DMS153 treated with DMSO at 0.1 percent for 48 hours (cell line): ENCODE measurements around the gene DDR2.

ENCODE experiments used
- DNase-seq: peaks from one replicate; lab custom pipeline; 2025; ENCODE audit not compliant: unreplicated experiment; lab: John Stamatoyannopoulos, UW

DDR2 gene

DNA sequence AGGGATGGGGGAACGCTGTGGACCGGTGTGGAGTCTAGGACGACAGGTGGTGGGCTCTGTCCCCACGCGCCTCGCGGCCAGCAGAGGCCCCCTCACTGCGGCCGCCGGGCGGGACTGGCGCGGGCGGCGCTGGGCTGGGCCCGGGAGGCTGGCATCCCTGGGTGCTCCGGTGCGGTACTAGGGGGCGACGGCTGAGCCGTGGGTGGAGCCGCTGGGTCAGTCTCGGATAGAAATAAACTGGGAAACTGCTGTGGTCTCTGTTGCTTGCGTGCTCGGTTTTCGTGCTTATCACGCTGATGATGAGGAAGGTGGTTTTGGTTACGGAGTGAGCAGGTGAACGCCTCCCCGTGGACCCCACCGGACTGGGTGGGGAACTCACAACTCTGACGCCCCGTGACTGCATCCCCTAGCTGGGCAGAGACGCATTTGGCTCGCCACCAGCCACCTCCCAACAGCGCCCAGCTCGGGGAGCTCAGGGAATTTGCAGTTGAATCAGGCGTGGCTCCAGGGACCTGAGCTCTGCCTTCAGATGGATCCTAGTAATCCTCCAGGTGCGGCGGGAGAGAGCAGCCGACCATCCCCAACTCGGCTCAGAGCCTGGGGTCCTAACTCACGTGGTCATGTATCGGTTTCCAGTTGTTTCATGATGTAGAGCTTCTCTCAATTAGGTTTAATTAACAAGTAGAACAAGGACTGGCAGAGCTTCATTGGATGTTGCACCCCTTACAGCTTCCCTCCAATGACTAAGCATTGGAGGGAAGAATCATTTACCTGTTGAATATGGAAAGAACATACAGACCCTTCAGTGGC, 190.3 kb downstream of the DDR2 start:
- DNase-seq: peak; percentile 48

DNA sequence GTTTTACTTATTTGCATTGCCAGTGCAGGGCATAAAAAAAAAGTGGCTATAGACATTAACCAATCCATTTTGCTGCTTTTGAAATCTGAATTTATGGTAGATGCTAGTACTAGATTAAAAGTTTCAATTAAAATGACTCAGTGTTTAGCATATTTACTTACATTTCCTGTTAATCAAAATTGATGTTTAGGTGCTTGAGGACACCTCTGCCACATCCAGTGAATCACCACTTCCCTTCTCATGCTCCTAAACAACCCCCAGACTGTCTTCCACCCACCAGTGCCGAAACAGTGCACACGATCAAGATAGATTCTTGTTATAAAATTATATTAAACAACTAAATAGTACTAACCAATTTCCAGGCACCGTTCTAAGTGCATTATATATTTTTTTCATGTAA, 191.0 kb downstream of the DDR2 start:
- no peak for DNase-seq

DNA sequence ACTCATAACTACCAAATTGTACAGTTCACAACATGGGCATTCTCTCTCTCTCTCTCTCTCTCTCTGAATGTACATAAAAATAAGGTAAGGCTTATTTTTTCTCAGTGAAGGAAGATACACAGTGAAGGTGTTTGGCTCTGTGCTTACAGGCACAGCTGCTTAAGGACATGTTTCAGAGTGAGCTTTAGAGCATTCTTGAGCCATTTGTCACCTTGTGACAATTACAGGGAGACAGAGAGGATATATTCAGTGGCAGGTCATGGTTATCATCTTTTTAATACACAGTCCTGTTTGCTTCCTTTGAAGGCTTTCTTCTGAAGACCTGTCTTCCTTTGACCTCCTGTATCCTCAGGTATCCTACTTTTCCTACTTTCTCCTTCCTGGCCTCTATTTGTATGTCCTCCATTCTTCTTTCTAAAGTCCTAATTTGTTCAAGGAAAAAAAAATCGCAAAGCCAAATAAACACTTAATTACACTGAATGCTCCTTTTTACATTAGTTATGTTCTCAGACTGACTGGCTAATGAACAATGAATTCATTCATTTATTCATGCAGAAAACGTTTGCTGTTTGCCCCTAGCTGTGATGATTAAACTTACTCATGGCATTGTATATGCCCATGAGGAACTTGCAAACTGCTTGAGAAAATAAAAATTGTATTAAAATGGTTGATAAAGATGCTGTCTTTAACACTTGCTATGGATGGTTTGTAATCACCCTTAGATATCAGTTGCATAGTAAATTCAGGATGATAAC, 191.7 kb downstream of the DDR2 start:
- DNase-seq: no peak

- DNase-seq: no peak
These were observed 197.0 kb downstream of the DDR2 start for GRCh38 chr1:162829268-162829667.

DNA sequence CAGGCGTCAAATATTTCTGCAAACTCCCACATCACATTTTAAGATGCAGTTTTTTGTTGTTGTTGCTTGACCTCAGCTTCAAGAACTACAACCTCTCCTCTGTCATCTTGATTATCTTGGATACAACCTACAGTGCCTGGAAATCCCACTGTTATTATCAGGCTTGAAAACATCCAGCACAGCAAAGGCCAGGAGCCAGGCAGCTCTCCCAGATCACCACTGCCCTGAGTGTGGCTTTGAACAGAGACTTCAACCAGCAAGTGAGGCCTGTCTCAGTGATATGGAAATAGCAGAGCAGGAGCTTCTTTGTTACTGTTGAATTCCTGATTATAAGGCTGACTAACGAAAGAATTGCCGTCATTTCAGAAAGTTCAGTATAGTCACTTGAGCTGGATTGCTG, 200.2 kb downstream of the DDR2 start:
- no peak for DNase-seq

GRCh38 chr1:162835157-162835899, 203.1 kb downstream of the DDR2 start:
- DNase-seq: no peak
